Keratinocyte (primary cell): ENCODE data around the gene MAN2A2.

Source experiments
- EZH2 ChIP-seq: IDR thresholded peaks from one replicate; pipeline ENCODE4 v1.6.1; 2012; ENCODE audit warnings: inconsistent platforms, mild to moderate bottlenecking, low read length, moderate library complexity
- TF ChIP-seq, protein P1 (sequence below), 3 experiments: IDR thresholded peaks in 1 of 3; conservative IDR thresholded peaks in 1 of 3; optimal IDR thresholded peaks in 1 of 3; 2 replicates in 2 of 3; 3 replicates in 1 of 3; pipeline versions ENCODE3 to v1.5.1; 2011; ENCODE audit warnings: low read length in 3 of 3, mild to moderate bottlenecking in 3 of 3, moderate library complexity in 2 of 3, control low read depth in 1 of 3, inconsistent platforms in 1 of 3; ENCODE audit not compliant: insufficient read depth in 2 of 3; ENCODE audit errors: extremely low read depth in 1 of 3

DNA sequence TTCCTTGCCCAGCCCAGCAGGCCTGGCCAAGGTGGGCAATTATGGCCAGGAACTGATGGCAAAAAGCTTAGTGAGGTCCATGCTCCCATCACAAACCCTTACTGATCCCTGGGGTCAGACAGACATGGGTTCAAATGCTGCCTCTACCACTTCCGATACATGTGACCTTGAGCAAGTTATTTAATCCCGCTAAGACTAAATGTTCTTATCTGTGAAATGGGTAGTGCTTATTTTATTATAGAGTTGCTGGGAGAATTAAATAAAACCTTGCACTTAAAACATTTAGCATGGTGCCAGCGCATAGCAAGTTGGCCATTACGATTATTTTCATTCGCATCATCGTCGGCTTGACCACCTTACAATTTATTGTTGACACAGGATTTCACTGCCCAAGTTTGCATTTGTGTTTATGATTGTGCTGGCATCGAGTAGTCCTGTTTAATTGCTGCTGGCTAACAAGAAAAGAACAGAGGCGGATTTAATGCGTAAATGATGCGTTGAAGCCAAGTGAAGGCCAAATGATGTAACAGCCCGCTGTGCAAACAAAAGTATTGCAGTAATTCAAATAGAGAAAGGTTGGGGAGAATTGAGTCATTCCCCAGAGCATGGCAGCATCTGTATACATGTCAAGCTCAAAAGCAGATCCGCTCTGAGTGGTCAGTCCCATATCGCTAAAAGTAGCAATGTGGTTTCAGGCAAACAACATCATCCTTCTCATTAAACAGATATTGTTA is 42.0 kb upstream of the MAN2A2 start:
- TF ChIP-seq, protein P1, sequence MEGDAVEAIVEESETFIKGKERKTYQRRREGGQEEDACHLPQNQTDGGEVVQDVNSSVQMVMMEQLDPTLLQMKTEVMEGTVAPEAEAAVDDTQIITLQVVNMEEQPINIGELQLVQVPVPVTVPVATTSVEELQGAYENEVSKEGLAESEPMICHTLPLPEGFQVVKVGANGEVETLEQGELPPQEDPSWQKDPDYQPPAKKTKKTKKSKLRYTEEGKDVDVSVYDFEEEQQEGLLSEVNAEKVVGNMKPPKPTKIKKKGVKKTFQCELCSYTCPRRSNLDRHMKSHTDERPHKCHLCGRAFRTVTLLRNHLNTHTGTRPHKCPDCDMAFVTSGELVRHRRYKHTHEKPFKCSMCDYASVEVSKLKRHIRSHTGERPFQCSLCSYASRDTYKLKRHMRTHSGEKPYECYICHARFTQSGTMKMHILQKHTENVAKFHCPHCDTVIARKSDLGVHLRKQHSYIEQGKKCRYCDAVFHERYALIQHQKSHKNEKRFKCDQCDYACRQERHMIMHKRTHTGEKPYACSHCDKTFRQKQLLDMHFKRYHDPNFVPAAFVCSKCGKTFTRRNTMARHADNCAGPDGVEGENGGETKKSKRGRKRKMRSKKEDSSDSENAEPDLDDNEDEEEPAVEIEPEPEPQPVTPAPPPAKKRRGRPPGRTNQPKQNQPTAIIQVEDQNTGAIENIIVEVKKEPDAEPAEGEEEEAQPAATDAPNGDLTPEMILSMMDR (optimal IDR thresholded peaks at IDR 0.05 in 1 of 3, IDR thresholded peaks at IDR 0.05 in 1 of 3, conservative IDR thresholded peaks at IDR 0.05 in 1 of 3; ENCODE audit: extremely low read depth in 1 of 3, insufficient read depth in 2 of 3, low read length in 3 of 3), result no peak
- TF ChIP-seq EZH2, result no peak
